Keratinocyte (primary cell): ENCODE data around the gene DMGDH.

Experiments
- CTCF ChIP-seq, 3 experiments: IDR thresholded peaks in 1 of 3; conservative IDR thresholded peaks in 1 of 3; optimal IDR thresholded peaks in 1 of 3; 2 replicates in 2 of 3; 3 replicates in 1 of 3; pipeline versions ENCODE3 to v1.5.1; 2011; ENCODE audit warnings: low read length in 3 of 3, mild to moderate bottlenecking in 3 of 3, moderate library complexity in 2 of 3, control low read depth in 1 of 3, inconsistent platforms in 1 of 3; ENCODE audit not compliant: insufficient read depth in 2 of 3; ENCODE audit errors: extremely low read depth in 1 of 3
- EZH2 ChIP-seq: IDR thresholded peaks from one replicate; pipeline ENCODE4 v1.6.1; 2012; ENCODE audit warnings: inconsistent platforms, mild to moderate bottlenecking, low read length, moderate library complexity

- no peak for TF ChIP-seq CTCF (optimal IDR thresholded peaks at IDR 0.05 in 1 of 3, IDR thresholded peaks at IDR 0.05 in 1 of 3, conservative IDR thresholded peaks at IDR 0.05 in 1 of 3; ENCODE audit: extremely low read depth in 1 of 3, insufficient read depth in 2 of 3, low read length in 3 of 3)
- no peak for TF ChIP-seq EZH2
These were observed 21.6 kb upstream of the DMGDH start for GRCh38 chr5:79091064-79091463.
